NCI-H2081 treated with DMSO at 0.1 percent for 48 hours (cell line): ENCODE data around the gene MCM9.
"Not testable (repeated sequence)": the region's sequence is repeated elsewhere in the genome, so short reads cannot be mapped to it uniquely, and the experiment has no call there.

Experiments used
- DNase-seq: peaks from one replicate; lab custom pipeline; 2025; lab: John Stamatoyannopoulos, UW

Gene MCM9

GRCh38 chr6:118768904-118769325, 166.0 kb downstream of the MCM9 start:
- DNase-seq = no peak

- DNase-seq = no peak
These were observed 166.5 kb downstream of the MCM9 start for GRCh38 chr6:118768441-118768840.

DNA sequence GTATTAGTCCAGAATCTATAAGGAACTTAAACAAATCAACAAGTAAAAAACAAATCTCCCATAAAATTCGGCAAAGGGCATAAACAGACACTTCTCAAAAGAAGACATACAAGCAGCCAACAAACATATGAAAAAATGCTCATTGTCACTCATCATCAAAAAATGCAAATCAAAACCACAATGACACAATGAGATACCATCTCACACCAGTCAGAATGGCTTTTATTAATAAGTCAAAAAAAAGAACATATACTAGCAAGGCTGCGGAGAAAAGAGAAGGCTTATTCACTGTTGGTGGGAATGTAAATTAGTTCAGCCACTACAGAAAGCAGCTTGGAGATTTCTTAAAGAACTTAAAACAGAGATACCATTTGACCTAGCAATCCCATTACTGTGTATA, 169.6 kb downstream of the MCM9 start:
- not testable (repeated sequence) for DNase-seq

DNA sequence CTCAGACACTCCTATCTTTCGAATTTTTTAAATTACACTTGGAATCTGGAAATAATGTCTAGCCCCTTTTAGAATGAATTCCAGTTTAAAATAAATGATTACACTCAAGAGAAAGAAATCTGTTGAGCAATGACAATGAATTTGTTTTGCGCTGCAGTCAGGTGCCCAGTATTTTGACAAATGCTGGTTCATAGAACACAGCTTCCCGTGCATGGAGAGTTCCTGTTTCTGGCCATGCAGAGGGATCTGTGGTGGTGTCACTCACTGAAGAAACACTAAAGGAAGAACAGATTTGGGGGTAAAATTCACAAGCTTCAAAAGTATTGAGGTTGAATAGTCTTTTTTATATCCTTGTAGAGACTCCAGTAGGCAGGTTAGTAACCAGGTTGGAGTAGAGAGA, 170.2 kb downstream of the MCM9 start:
- no peak for DNase-seq
